RWPE2 (cell line): ENCODE results near the gene TEFM.

Source experiments
- ATAC-seq: fragments of 200-7000 bp; cut with Tn5 transposase; 3 replicates; pipeline ENCODE4 v1.9.1; 2021; ENCODE audit warnings: low read depth
- DNase-seq: peaks from one replicate; pipeline ENCODE4 v3.0.0-alpha.2; 2020; ENCODE audit warnings: low spot score
- H3K27ac ChIP-seq: fragments of 450-650 bp; 2 replicates; pipeline ENCODE4 v1.5.1; 2017; ENCODE audit warnings: mild to moderate bottlenecking; ENCODE audit not compliant: poor library complexity, severe bottlenecking
- H3K27me3 ChIP-seq: fragments of 250-450 bp; sonication (Bioruptor Pico); 2 replicates; pipeline ENCODE4 v1.5.1; 2021; ENCODE audit warnings: mild to moderate bottlenecking, moderate library complexity; ENCODE audit not compliant: insufficient read depth, poor library complexity, severe bottlenecking
- H3K36me3 ChIP-seq: fragments of 250-450 bp; sonication (Bioruptor Pico); 2 replicates; pipeline ENCODE4 v1.5.1; 2020; ENCODE audit warnings: low read depth, mild to moderate bottlenecking, moderate library complexity
- H3K4me1 ChIP-seq: fragments of 250-450 bp; sonication (Bioruptor Pico); 2 replicates; pipeline ENCODE4 v1.5.1; 2021; ENCODE audit warnings: mild to moderate bottlenecking, moderate library complexity; ENCODE audit not compliant: insufficient read depth, poor library complexity, severe bottlenecking
- H3K4me3 ChIP-seq: fragments of 250-450 bp; sonication (Bioruptor Pico); 2 replicates; pipeline ENCODE4 v1.5.1; 2021; ENCODE audit warnings: mild to moderate bottlenecking, moderate library complexity; ENCODE audit not compliant: severe bottlenecking
- H3K9me3 ChIP-seq: fragments of 250-450 bp; sonication (Bioruptor Pico); 2 replicates; pipeline ENCODE4 v1.5.1; 2021; ENCODE audit warnings: mild to moderate bottlenecking, moderate library complexity; ENCODE audit not compliant: severe bottlenecking
- TF ChIP-seq, protein P1 (sequence below): fragments of 450-650 bp; IDR thresholded peaks from one replicate; pipeline ENCODE4 v1.5.1; 2017; ENCODE audit warnings: mild to moderate bottlenecking, moderate library complexity; ENCODE audit not compliant: poor library complexity, severe bottlenecking

Gene TEFM

DNA sequence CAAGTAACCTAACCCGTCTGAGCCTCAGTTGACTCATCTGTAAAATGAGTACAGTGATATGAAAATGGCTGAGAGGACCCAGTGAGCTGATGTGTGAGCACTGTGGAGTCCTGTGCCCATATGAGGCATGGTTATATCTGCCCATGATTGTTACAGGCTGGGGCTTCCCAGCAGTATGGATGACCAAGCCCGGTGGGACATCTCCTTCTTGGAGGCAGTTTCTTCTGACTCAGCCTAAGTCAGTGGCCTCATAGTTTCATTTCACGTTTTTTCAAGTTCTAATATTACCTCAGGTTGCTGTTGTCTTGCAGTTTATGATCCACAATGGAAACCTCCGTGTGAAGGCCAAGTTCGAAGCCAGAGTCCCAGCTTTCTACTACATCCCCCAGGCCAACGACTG lies 20.5 kb upstream of the TEFM start:
- no peaks in the 10 kb centered on the region for H3K4me1 ChIP-seq
- no peak overlapping the region for H3K27ac ChIP-seq
- ATAC-seq (no peak), DNase-seq (no peak)
- H3K4me3 ChIP-seq = no peak overlapping the region
- TF ChIP-seq, protein P1, sequence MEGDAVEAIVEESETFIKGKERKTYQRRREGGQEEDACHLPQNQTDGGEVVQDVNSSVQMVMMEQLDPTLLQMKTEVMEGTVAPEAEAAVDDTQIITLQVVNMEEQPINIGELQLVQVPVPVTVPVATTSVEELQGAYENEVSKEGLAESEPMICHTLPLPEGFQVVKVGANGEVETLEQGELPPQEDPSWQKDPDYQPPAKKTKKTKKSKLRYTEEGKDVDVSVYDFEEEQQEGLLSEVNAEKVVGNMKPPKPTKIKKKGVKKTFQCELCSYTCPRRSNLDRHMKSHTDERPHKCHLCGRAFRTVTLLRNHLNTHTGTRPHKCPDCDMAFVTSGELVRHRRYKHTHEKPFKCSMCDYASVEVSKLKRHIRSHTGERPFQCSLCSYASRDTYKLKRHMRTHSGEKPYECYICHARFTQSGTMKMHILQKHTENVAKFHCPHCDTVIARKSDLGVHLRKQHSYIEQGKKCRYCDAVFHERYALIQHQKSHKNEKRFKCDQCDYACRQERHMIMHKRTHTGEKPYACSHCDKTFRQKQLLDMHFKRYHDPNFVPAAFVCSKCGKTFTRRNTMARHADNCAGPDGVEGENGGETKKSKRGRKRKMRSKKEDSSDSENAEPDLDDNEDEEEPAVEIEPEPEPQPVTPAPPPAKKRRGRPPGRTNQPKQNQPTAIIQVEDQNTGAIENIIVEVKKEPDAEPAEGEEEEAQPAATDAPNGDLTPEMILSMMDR = no peak
- no peaks in the 10 kb centered on the region for H3K9me3 ChIP-seq
- no peaks in the 10 kb centered on the region for H3K36me3 ChIP-seq
- H3K27me3 ChIP-seq = peaks cover 25% of the 10 kb centered on the region

GRCh38 chr17:30924341-30924740 lies 18.3 kb upstream of the TEFM start:
- Histone ChIP-seq H3K36me3 (no peaks in the 10 kb centered on the region), H3K27me3 (peaks cover 35% of the 10 kb centered on the region)
- TF ChIP-seq, protein P1 = no peak

GRCh38 chr17:30922235-30923030 lies 16.4 kb upstream of the TEFM start:
- ATAC-seq (peak; percentile 48), DNase-seq (no peak)
- H3K9me3 ChIP-seq = no peaks in the 10 kb centered on the region
- H3K4me3 ChIP-seq = peak overlapping the region; percentile 27
- TF ChIP-seq, protein P1 = no peak
- H3K36me3 ChIP-seq = no peaks in the 10 kb centered on the region
- no peak overlapping the region for H3K27ac ChIP-seq
- H3K4me1 ChIP-seq = no peaks in the 10 kb centered on the region
- peaks cover 35% of the 10 kb centered on the region for H3K27me3 ChIP-seq

More at GRCh38 chr17:30924341-30924740, 18.3 kb upstream of the TEFM start:
- H3K9me3 ChIP-seq = no peaks in the 10 kb centered on the region
- ATAC-seq = no peak
- H3K4me3 ChIP-seq = no peak overlapping the region
- DNase-seq = no peak
- no peak overlapping the region for H3K27ac ChIP-seq
- no peaks in the 10 kb centered on the region for H3K4me1 ChIP-seq

GRCh38 chr17:30921544-30922196 lies 15.6 kb upstream of the TEFM start, which contains the start of gene ADAP2:
Gene ADAP2 (plus strand): TSS chr17:30921945. CDS start chr17:30922015, 70 bp downstream.
- H3K9me3 ChIP-seq = no peaks in the 10 kb centered on the region
- peak; percentile 82 for ATAC-seq
- peaks cover 35% of the 10 kb centered on the region for H3K27me3 ChIP-seq
- DNase-seq = no peak
- TF ChIP-seq, protein P1 = no peak
- H3K27ac ChIP-seq = no peak within 1 kb of the TSS
- H3K4me1 ChIP-seq = no peaks in the 10 kb centered on the region
- H3K36me3 ChIP-seq = no peaks in the 10 kb centered on the region
- H3K4me3 ChIP-seq = peak within 1 kb of the TSS; percentile 27
